Measurements from ENCODE around the gene ZNF500.

ZNF500 gene

DNA sequence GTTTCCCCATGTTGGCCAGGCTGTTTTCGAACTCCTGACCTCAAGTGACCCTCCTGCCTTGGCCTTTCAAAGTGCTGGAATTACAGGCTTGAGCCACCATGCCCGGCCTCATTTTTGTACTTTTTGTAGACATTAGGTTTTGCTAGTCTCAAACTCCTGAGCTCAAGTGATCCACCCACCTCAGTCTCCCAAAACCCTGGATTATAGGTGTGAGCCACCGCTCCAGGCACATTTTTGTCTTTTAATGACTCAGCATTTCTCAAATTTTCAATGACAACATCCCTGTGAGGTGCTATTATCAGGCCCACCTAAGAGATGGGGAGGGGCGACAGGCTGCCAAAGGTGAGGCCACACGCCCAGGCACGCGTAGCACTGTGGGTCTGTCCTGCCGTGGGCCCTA lies 20.1 kb upstream of the ZNF500 start:
- no peak for TF ChIP-seq MAX (IDR thresholded peaks at IDR 0.05)
- TF ChIP-seq CREB1 (IDR thresholded peaks at IDR 0.05; ENCODE audit: low read depth) = no peak
- no peak for TF ChIP-seq YY1 (IDR thresholded peaks at IDR 0.05; ENCODE audit: low read depth)
- TF ChIP-seq ZBTB7A (IDR thresholded peaks at IDR 0.05; ENCODE audit: low read depth) = no peak
- TF ChIP-seq REST (IDR thresholded peaks at IDR 0.05; ENCODE audit: low read depth) = no peak
- TF ChIP-seq, protein P1, sequence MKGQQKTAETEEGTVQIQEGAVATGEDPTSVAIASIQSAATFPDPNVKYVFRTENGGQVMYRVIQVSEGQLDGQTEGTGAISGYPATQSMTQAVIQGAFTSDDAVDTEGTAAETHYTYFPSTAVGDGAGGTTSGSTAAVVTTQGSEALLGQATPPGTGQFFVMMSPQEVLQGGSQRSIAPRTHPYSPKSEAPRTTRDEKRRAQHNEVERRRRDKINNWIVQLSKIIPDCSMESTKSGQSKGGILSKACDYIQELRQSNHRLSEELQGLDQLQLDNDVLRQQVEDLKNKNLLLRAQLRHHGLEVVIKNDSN (IDR thresholded peaks at IDR 0.05) = no peak
- TF ChIP-seq TAF1 (IDR thresholded peaks at IDR 0.05; ENCODE audit: low read depth) = no peak
- TF ChIP-seq CEBPB (IDR thresholded peaks at IDR 0.05) = no peak
- no peak for TF ChIP-seq EP300 (IDR thresholded peaks at IDR 0.05; ENCODE audit: borderline replicate concordance)

GRCh38 chr16:4785758-4786433 lies 18.9 kb upstream of the ZNF500 start:
- TF ChIP-seq ZBTB7A (IDR thresholded peaks at IDR 0.05; ENCODE audit: low read depth) = no peak
- TF ChIP-seq, protein P1 (IDR thresholded peaks at IDR 0.05) = no peak
- no peak for TF ChIP-seq REST (IDR thresholded peaks at IDR 0.05; ENCODE audit: low read depth)
- no peak for TF ChIP-seq CREB1 (IDR thresholded peaks at IDR 0.05; ENCODE audit: low read depth)
- no peak for TF ChIP-seq MAX (IDR thresholded peaks at IDR 0.05)
- TF ChIP-seq NFIC (IDR thresholded peaks at IDR 0.05) = no peak
- no peak for TF ChIP-seq FOXM1 (IDR thresholded peaks at IDR 0.05; ENCODE audit: borderline replicate concordance, low read depth)
- TF ChIP-seq YY1 (IDR thresholded peaks at IDR 0.05; ENCODE audit: low read depth) = no peak
- TF ChIP-seq RAD21 (IDR thresholded peaks at IDR 0.05; ENCODE audit: low read depth) = no peak
- no peak for TF ChIP-seq EP300 (IDR thresholded peaks at IDR 0.05; ENCODE audit: borderline replicate concordance)
- no peak for TF ChIP-seq TAF1 (IDR thresholded peaks at IDR 0.05; ENCODE audit: low read depth)
- no peak for TF ChIP-seq TEAD4 (IDR thresholded peaks at IDR 0.05)
- TF ChIP-seq EGR1 (IDR thresholded peaks at IDR 0.05) = no peak

DNA sequence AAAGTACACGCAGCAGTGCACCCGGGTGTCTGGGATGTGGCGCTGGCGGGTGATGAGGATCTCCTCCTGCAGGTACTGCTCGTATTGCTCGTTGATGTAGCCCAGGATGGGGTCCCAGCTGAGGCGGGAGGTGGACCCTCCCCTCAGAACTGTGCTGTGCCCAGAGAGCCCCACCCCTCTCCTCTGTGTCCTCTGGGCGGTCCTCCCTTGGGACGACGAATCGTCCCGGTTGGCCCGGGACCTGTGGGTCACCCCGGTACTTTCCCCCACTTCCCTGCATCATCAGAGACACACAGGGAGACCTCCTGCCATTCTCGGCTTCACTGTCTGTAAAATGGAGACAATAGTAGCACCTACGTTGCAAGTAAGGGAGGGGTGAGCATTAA lies 17.0 kb upstream of the ZNF500 start:
- TF ChIP-seq ZBTB7A (IDR thresholded peaks at IDR 0.05; ENCODE audit: low read depth) = no peak
- TF ChIP-seq RAD21 (IDR thresholded peaks at IDR 0.05; ENCODE audit: low read depth) = no peak
- TF ChIP-seq TAF1 (IDR thresholded peaks at IDR 0.05; ENCODE audit: low read depth) = no peak
- no peak for TF ChIP-seq EGR1 (IDR thresholded peaks at IDR 0.05)

DNA sequence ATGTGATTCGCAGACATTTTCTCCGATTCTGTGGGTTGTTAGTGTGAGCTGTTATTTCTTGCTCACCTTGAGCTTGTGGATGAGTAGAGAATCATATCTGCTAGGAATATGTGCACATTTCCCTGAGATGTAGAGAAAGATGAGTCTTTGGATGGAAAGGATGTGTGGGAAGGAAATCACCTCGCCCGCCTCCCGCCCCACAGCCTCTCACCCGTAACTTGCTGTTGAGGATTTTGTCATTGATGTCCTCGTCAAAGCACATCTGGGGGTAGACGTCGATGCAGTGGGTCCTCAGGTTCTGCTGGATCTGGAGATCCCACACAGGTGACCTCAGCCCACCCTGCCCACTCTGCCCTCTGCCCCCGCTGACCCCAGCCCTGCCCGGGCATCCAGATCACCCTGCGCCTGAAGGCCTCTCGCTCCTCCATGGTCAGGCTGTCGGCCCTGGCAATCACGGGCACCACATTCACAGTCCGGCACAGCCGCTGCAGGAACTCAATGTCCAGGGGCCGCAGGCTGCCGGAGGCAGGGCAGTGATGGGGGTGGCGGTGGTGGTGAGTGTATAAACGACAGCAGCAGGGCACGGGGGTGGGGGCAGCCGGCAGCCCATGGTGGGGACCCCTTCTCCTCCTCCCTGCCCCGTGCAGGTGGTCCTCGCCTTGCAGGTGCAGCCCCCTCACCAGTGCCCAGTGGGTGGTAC lies 16.4 kb upstream of the ZNF500 start:
- no peak for TF ChIP-seq TEAD4 (IDR thresholded peaks at IDR 0.05)
- TF ChIP-seq EGR1 (IDR thresholded peaks at IDR 0.05) = no peak
- no peak for TF ChIP-seq REST (IDR thresholded peaks at IDR 0.05; ENCODE audit: low read depth)

- TF ChIP-seq YY1 (IDR thresholded peaks at IDR 0.05; ENCODE audit: low read depth) = no peak
- no peak for TF ChIP-seq CREB1 (IDR thresholded peaks at IDR 0.05; ENCODE audit: low read depth)
- no peak for TF ChIP-seq REST (IDR thresholded peaks at IDR 0.05; ENCODE audit: low read depth)
- no peak for TF ChIP-seq RAD21 (IDR thresholded peaks at IDR 0.05; ENCODE audit: low read depth)
- TF ChIP-seq EGR1 (IDR thresholded peaks at IDR 0.05) = no peak
- no peak for TF ChIP-seq FOXM1 (IDR thresholded peaks at IDR 0.05; ENCODE audit: borderline replicate concordance, low read depth)
- no peak for TF ChIP-seq MAX (IDR thresholded peaks at IDR 0.05)
- no peak for TF ChIP-seq CEBPB (IDR thresholded peaks at IDR 0.05)
- TF ChIP-seq, protein P1 (IDR thresholded peaks at IDR 0.05) = no peak
- no peak for TF ChIP-seq EP300 (IDR thresholded peaks at IDR 0.05; ENCODE audit: borderline replicate concordance)
- no peak for TF ChIP-seq TCF12 (IDR thresholded peaks at IDR 0.05; ENCODE audit: low read depth)
- no peak for TF ChIP-seq TAF1 (IDR thresholded peaks at IDR 0.05; ENCODE audit: low read depth)
- no peak for TF ChIP-seq NFIC (IDR thresholded peaks at IDR 0.05)
- no peak for TF ChIP-seq TEAD4 (IDR thresholded peaks at IDR 0.05)
- no peak for TF ChIP-seq ZBTB7A (IDR thresholded peaks at IDR 0.05; ENCODE audit: low read depth)
Measured at GRCh38 chr16:4780235-4780634, 13.3 kb upstream of the ZNF500 start.

All from Ishikawa (cell line).